WTC11 (cell line): ENCODE data around the gene SLC38A8. TPM values are rescaled to one million over a fixed set of nuclear protein-coding genes. Genes with fewer than 3 reads are reported as not detected.

Source experiments
- ATAC-seq: fragments of 200-7000 bp; cut with Tn5 transposase; 2 replicates; pipeline ENCODE4 v1.10.0; 2021; ENCODE audit warnings: mild to moderate bottlenecking, moderate library complexity
- CTCF ChIA-PET: fragments of 300-600 bp; sonication (Branson Sonifier 250); formaldehyde crosslinking; loops from one replicate; lab custom pipeline; 2021; ENCODE audit warnings: antibody characterized with exemption; lab: Charles Lee
- POLR2A ChIA-PET: fragments of 350-600 bp; sonication (Branson Sonifier 250); formaldehyde crosslinking; loops from one replicate; lab custom pipeline; 2021; ENCODE audit warnings: antibody characterized with exemption; lab: Charles Lee
- DNase-seq: peaks from one replicate; pipeline ENCODE4 v3.0.0; 2021; ENCODE audit warnings: low spot score
- H3K27ac Mint-ChIP-seq: 2 replicates; pipeline ENCODE4 v1.8.0; 2021; ENCODE audit warnings: mixed read lengths
- H3K27me3 Mint-ChIP-seq: 2 replicates; pipeline ENCODE4 v1.8.0; 2021; ENCODE audit warnings: low read depth, mild to moderate bottlenecking, moderate library complexity, mixed read lengths
- H3K36me3 Mint-ChIP-seq: 2 replicates; pipeline ENCODE4 v1.8.0; 2021; ENCODE audit warnings: mixed read lengths
- H3K4me1 Mint-ChIP-seq: 2 replicates; pipeline ENCODE4 v1.8.0; 2022; ENCODE audit warnings: mixed read lengths
- H3K4me3 Mint-ChIP-seq: 2 replicates; pipeline ENCODE4 v1.8.0; 2021; ENCODE audit warnings: mild to moderate bottlenecking, moderate library complexity, mixed read lengths
- H3K9me3 Mint-ChIP-seq: 2 replicates; pipeline ENCODE4 v1.8.0; 2021; ENCODE audit warnings: mixed read lengths
- CREB1 ChIP-seq: sonication (generic); formaldehyde crosslinking; IDR thresholded peaks from 2 replicates; pipeline ENCODE4 v1.8.0; 2023; ENCODE audit warnings: mild to moderate bottlenecking, missing genetic modification reagents
- ELF4 ChIP-seq: sonication (generic); formaldehyde crosslinking; IDR thresholded peaks from 2 replicates; pipeline ENCODE4 v1.8.1; 2022; ENCODE audit warnings: low read depth, mild to moderate bottlenecking, moderate library complexity, missing genetic modification reagents
- FOXK1 ChIP-seq: sonication (generic); formaldehyde crosslinking; IDR thresholded peaks from 2 replicates; pipeline ENCODE4 v1.8.0; 2022; ENCODE audit warnings: mild to moderate bottlenecking, moderate library complexity, missing genetic modification reagents
- GRHL2 ChIP-seq: fragments of 250-450 bp; sonication (Bioruptor Pico); IDR thresholded peaks from 2 replicates; pipeline ENCODE4 v1.8.0; 2022; ENCODE audit warnings: mild to moderate bottlenecking, moderate library complexity; ENCODE audit not compliant: insufficient replicate concordance, severe bottlenecking
- GTF2I ChIP-seq: fragments of 250-450 bp; sonication (Bioruptor Pico); conservative IDR thresholded peaks from 2 replicates; pipeline ENCODE4 v1.4.0; 2021; ENCODE audit warnings: mild to moderate bottlenecking
- MXD4 ChIP-seq: fragments of 250-450 bp; sonication (Bioruptor Pico); IDR thresholded peaks from 2 replicates; pipeline ENCODE4 v1.8.0; 2021; ENCODE audit warnings: mild to moderate bottlenecking, moderate library complexity, borderline replicate concordance
- NFE2L1 ChIP-seq: sonication (generic); formaldehyde crosslinking; IDR thresholded peaks from 2 replicates; pipeline ENCODE4 v1.8.1; 2023; ENCODE audit warnings: missing genetic modification reagents
- NR1H2 ChIP-seq: sonication (generic); formaldehyde crosslinking; IDR thresholded peaks from 2 replicates; pipeline ENCODE4 v1.9.0; 2021; ENCODE audit warnings: mild to moderate bottlenecking, moderate library complexity, missing genetic modification reagents
- NR2C2 ChIP-seq: sonication (generic); formaldehyde crosslinking; IDR thresholded peaks from 2 replicates; pipeline ENCODE4 v1.8.0; 2022; ENCODE audit warnings: mild to moderate bottlenecking, missing genetic modification reagents
- OVOL2 ChIP-seq: fragments of 250-450 bp; sonication (Bioruptor Pico); IDR thresholded peaks from 2 replicates; pipeline ENCODE4 v1.9.0; 2021; ENCODE audit warnings: mild to moderate bottlenecking, borderline replicate concordance
- TP53 ChIP-seq: sonication (generic); formaldehyde crosslinking; IDR thresholded peaks from 2 replicates; pipeline ENCODE4 v1.8.1; 2023; ENCODE audit warnings: mild to moderate bottlenecking, missing genetic modification reagents
- ZBTB21 ChIP-seq: sonication (generic); formaldehyde crosslinking; IDR thresholded peaks from 2 replicates; pipeline ENCODE4 v1.8.1; 2023; ENCODE audit warnings: mild to moderate bottlenecking, missing genetic modification reagents, borderline replicate concordance
- ZNF396 ChIP-seq: fragments of 250-450 bp; sonication (Bioruptor Pico); IDR thresholded peaks from 2 replicates; pipeline ENCODE4 v1.8.0; 2021; ENCODE audit warnings: mild to moderate bottlenecking, moderate library complexity, borderline replicate concordance
- ZNF423 ChIP-seq: fragments of 250-450 bp; sonication (Bioruptor Pico); IDR thresholded peaks from 2 replicates; pipeline ENCODE4 v2.1.2; 2022; ENCODE audit warnings: mild to moderate bottlenecking, moderate library complexity
- total RNA-seq: library from RNA; stranded (reverse); gene quantifications from 3 replicates; pipeline ENCODE4 v1.2.3, GENCODE V29; 2021
- TF ChIP-seq, protein P1 (sequence below): sonication (generic); formaldehyde crosslinking; IDR thresholded peaks from 2 replicates; pipeline ENCODE4 v1.8.0; 2022; ENCODE audit warnings: missing genetic modification reagents
- TF ChIP-seq, protein P2 (sequence below): sonication (generic); formaldehyde crosslinking; IDR thresholded peaks from 2 replicates; pipeline ENCODE4 v1.8.0; 2023; ENCODE audit warnings: mild to moderate bottlenecking, missing genetic modification reagents
- TF ChIP-seq, protein P3 (sequence below): sonication (generic); formaldehyde crosslinking; IDR thresholded peaks from 2 replicates; pipeline ENCODE4 v1.8.0; 2022; ENCODE audit warnings: mild to moderate bottlenecking, missing genetic modification reagents
- TF ChIP-seq, protein P4 (sequence below): sonication (generic); formaldehyde crosslinking; IDR thresholded peaks from 2 replicates; pipeline ENCODE4 v1.8.1; 2023; ENCODE audit warnings: mild to moderate bottlenecking, missing genetic modification reagents, borderline replicate concordance
- TF ChIP-seq, protein P5 (sequence below): sonication (generic); formaldehyde crosslinking; IDR thresholded peaks from 2 replicates; pipeline ENCODE4 v1.8.0; 2023; ENCODE audit warnings: missing genetic modification reagents

The SLC38A8 gene
- total RNA-seq, 1 experiment from 2014 or later, result not detected

DNA sequence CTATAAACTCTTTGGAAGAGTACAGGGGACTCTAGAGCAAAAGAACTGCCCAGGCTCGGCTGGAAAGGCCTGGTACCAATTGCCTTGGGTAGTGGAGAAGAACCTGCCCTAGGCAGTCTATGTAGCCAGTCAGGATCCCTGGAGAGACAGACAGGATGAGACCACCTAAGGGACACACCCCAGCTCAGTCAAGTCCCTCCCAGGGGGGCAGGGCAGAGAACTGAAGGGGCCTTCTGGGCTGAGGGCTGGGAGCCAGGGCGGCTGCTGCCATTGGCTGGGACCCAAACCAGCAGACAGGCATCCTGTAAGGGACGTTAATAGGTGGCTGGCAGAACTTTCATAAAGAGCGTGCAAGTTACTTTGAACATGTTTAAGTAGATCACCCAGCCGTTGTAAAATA, 12.8 kb upstream of the SLC38A8 start (continued):
- TF ChIP-seq NR2C2 (CRISPR knock-in tag), result no peak
- TF ChIP-seq, protein P1, sequence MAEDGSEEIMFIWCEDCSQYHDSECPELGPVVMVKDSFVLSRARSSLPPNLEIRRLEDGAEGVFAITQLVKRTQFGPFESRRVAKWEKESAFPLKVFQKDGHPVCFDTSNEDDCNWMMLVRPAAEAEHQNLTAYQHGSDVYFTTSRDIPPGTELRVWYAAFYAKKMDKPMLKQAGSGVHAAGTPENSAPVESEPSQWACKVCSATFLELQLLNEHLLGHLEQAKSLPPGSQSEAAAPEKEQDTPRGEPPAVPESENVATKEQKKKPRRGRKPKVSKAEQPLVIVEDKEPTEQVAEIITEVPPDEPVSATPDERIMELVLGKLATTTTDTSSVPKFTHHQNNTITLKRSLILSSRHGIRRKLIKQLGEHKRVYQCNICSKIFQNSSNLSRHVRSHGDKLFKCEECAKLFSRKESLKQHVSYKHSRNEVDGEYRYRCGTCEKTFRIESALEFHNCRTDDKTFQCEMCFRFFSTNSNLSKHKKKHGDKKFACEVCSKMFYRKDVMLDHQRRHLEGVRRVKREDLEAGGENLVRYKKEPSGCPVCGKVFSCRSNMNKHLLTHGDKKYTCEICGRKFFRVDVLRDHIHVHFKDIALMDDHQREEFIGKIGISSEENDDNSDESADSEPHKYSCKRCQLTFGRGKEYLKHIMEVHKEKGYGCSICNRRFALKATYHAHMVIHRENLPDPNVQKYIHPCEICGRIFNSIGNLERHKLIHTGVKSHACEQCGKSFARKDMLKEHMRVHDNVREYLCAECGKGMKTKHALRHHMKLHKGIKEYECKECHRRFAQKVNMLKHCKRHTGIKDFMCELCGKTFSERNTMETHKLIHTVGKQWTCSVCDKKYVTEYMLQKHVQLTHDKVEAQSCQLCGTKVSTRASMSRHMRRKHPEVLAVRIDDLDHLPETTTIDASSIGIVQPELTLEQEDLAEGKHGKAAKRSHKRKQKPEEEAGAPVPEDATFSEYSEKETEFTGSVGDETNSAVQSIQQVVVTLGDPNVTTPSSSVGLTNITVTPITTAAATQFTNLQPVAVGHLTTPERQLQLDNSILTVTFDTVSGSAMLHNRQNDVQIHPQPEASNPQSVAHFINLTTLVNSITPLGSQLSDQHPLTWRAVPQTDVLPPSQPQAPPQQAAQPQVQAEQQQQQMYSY (CRISPR knock-in tag), result no peak

DNA sequence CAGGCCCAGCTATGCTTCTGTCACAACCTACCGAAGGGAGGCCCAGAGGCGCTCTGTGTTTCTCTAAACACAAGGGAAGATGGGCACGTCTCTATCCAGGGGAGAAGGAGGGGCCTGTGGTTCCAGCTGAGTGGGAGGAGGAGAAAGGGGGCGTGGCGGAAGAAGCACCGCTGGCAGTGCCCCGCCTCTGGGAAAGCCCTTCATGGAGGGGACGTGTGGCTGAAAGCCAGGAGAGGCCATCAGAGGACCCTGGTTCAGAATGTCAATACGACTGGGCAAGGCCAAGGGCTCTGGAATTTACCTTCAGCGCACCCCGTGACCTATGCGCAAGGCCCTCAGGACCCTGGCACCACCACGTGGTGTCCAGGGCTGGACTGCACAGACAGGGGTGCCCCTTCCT, 12.3 kb upstream of the SLC38A8 start:
- Mint-ChIP-seq H3K4me1 (no peaks in the 10 kb centered on the region), H3K36me3 (peaks cover 51% of the 10 kb centered on the region), H3K4me3 (no peak overlapping the region), H3K9me3 (no peaks in the 10 kb centered on the region), H3K27me3 (no peaks in the 10 kb centered on the region), H3K27ac (no peak overlapping the region)
- POLR2A ChIA-PET, result interaction anchor here (0.5 kb wide), 1 partner anchor 69 kb away, joined by 4 read pairs; no protein-coding TSS in a partner anchor
- TF ChIP-seq FOXK1 (CRISPR knock-in tag), result no peak
- TF ChIP-seq GTF2I (CRISPR knock-in tag), result no peak
- TF ChIP-seq ZNF423, result no peak
- TF ChIP-seq, protein P2, sequence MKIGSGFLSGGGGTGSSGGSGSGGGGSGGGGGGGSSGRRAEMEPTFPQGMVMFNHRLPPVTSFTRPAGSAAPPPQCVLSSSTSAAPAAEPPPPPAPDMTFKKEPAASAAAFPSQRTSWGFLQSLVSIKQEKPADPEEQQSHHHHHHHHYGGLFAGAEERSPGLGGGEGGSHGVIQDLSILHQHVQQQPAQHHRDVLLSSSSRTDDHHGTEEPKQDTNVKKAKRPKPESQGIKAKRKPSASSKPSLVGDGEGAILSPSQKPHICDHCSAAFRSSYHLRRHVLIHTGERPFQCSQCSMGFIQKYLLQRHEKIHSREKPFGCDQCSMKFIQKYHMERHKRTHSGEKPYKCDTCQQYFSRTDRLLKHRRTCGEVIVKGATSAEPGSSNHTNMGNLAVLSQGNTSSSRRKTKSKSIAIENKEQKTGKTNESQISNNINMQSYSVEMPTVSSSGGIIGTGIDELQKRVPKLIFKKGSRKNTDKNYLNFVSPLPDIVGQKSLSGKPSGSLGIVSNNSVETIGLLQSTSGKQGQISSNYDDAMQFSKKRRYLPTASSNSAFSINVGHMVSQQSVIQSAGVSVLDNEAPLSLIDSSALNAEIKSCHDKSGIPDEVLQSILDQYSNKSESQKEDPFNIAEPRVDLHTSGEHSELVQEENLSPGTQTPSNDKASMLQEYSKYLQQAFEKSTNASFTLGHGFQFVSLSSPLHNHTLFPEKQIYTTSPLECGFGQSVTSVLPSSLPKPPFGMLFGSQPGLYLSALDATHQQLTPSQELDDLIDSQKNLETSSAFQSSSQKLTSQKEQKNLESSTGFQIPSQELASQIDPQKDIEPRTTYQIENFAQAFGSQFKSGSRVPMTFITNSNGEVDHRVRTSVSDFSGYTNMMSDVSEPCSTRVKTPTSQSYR (CRISPR knock-in tag), result no peak
- TF ChIP-seq TP53 (CRISPR knock-in tag), result no peak
- TF ChIP-seq, protein P3, sequence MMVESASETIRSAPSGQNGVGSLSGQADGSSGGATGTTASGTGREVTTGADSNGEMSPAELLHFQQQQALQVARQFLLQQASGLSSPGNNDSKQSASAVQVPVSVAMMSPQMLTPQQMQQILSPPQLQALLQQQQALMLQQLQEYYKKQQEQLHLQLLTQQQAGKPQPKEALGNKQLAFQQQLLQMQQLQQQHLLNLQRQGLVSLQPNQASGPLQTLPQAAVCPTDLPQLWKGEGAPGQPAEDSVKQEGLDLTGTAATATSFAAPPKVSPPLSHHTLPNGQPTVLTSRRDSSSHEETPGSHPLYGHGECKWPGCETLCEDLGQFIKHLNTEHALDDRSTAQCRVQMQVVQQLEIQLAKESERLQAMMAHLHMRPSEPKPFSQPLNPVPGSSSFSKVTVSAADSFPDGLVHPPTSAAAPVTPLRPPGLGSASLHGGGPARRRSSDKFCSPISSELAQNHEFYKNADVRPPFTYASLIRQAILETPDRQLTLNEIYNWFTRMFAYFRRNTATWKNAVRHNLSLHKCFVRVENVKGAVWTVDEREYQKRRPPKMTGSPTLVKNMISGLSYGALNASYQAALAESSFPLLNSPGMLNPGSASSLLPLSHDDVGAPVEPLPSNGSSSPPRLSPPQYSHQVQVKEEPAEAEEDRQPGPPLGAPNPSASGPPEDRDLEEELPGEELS (CRISPR knock-in tag), result no peak
- TF ChIP-seq, protein P4, sequence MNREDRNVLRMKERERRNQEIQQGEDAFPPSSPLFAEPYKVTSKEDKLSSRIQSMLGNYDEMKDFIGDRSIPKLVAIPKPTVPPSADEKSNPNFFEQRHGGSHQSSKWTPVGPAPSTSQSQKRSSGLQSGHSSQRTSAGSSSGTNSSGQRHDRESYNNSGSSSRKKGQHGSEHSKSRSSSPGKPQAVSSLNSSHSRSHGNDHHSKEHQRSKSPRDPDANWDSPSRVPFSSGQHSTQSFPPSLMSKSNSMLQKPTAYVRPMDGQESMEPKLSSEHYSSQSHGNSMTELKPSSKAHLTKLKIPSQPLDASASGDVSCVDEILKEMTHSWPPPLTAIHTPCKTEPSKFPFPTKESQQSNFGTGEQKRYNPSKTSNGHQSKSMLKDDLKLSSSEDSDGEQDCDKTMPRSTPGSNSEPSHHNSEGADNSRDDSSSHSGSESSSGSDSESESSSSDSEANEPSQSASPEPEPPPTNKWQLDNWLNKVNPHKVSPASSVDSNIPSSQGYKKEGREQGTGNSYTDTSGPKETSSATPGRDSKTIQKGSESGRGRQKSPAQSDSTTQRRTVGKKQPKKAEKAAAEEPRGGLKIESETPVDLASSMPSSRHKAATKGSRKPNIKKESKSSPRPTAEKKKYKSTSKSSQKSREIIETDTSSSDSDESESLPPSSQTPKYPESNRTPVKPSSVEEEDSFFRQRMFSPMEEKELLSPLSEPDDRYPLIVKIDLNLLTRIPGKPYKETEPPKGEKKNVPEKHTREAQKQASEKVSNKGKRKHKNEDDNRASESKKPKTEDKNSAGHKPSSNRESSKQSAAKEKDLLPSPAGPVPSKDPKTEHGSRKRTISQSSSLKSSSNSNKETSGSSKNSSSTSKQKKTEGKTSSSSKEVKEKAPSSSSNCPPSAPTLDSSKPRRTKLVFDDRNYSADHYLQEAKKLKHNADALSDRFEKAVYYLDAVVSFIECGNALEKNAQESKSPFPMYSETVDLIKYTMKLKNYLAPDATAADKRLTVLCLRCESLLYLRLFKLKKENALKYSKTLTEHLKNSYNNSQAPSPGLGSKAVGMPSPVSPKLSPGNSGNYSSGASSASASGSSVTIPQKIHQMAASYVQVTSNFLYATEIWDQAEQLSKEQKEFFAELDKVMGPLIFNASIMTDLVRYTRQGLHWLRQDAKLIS (CRISPR knock-in tag), result no peak
- CTCF ChIA-PET, result interaction anchor here (0.6 to 2.2 kb wide), 5 partner anchors 11 to 101 kb away, joined by 3 to 10 read pairs (median 7); partner anchors contain the start of gene OSGIN1
- ATAC-seq (peak; percentile 86), DNase-seq (peak; percentile 55)

DNA sequence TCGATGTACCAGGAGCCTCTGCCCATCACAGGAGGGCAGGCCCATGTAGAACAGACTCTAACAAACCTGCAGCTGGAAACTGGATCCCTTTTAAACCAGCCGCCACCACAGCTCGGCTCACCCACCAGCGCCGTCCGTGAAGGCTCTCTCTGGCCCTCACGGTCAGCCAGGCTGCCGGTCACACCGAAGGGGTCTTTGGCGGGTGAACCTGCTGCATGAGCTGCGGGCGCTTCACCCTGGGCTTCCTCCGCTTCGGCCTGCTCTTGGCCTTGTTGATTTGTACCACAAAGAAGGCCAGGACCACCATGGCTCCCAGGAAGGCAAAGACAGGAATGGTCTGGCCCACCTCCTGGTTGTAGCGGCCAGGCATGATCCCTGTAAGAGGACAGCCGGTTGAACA, 11.7 kb upstream of the SLC38A8 start:
- H3K36me3 Mint-ChIP-seq, result peaks cover 46% of the 10 kb centered on the region
- TF ChIP-seq ZNF396, result no peak
- no peak for TF ChIP-seq ZBTB21 (CRISPR knock-in tag)
- TF ChIP-seq OVOL2 (CRISPR knock-in tag), result no peak
- TF ChIP-seq MXD4 (CRISPR knock-in tag), result no peak
- no peak for TF ChIP-seq CREB1
- TF ChIP-seq TP53 (CRISPR knock-in tag), result no peak
- TF ChIP-seq, protein P5, sequence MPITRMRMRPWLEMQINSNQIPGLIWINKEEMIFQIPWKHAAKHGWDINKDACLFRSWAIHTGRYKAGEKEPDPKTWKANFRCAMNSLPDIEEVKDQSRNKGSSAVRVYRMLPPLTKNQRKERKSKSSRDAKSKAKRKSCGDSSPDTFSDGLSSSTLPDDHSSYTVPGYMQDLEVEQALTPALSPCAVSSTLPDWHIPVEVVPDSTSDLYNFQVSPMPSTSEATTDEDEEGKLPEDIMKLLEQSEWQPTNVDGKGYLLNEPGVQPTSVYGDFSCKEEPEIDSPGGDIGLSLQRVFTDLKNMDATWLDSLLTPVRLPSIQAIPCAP, result no peak
- TF ChIP-seq ELF4 (CRISPR knock-in tag), result no peak
- no peak for TF ChIP-seq NFE2L1 (CRISPR knock-in tag)
- no peak for TF ChIP-seq GRHL2 (CRISPR knock-in tag)
- no peak for TF ChIP-seq NR1H2

More for the DNA sequence above, 11.7 kb upstream of the SLC38A8 start:
- ChIA-PET POLR2A (no interaction called here), CTCF (interaction anchor here (0.9 to 2.2 kb wide), 4 partner anchors 10 to 100 kb away, joined by 3 to 10 read pairs (median 8); partner anchors contain the start of gene OSGIN1)
- DNase-seq, result no peak
- no peaks in the 10 kb centered on the region for H3K9me3 Mint-ChIP-seq
- ATAC-seq, result no peak
- H3K27me3 Mint-ChIP-seq, result no peaks in the 10 kb centered on the region
- no peak overlapping the region for H3K4me3 Mint-ChIP-seq
- H3K27ac Mint-ChIP-seq, result no peak overlapping the region
- H3K4me1 Mint-ChIP-seq, result no peaks in the 10 kb centered on the region
